ENCODE results near the gene HES1. TPM values are rescaled to one million over a fixed set of nuclear protein-coding genes. Genes with fewer than 3 reads are reported as not detected.

The HES1 gene
- total and polyA plus RNA-seq, 4 donors = 5.3 to 12.5 (median 9.0) TPM

- Histone ChIP-seq H3K9me3 (ENCODE audit: control insufficient read depth in 4 of 4, low read length in 3 of 4) (no peaks in the 10 kb centered on the region), H3K4me3 (ENCODE audit: low read depth in 1 of 3, low read length in 3 of 3) (no peak overlapping the region), H3K36me3 (ENCODE audit: control insufficient read depth in 4 of 4, insufficient read depth in 3 of 4, low read depth in 1 of 4, low read length in 3 of 4) (no peaks in the 10 kb centered on the region), H3K9ac (ENCODE audit: low read depth in 1 of 2, low read length in 2 of 2) (peak overlapping the region in 1 of 2 donors; percentile 17), H3K27ac (ENCODE audit: low read depth in 1 of 2, low read length in 2 of 2) (no peak overlapping the region), H3K27me3 (ENCODE audit: control insufficient read depth in 4 of 4, insufficient read depth in 4 of 4, low read length in 3 of 4) (no peaks in the 10 kb centered on the region), H3K4me1 (ENCODE audit: control insufficient read depth in 4 of 4, insufficient read depth in 4 of 4, low read length in 3 of 4) (peaks cover 0 to 15% (median 4%) of the 10 kb centered on the region in 4 donors)
- TF ChIP-seq SP1 (IDR thresholded peaks at IDR 0.05) (no peak), ZBTB33 (IDR thresholded peaks at IDR 0.05) (no peak), RXRA (IDR thresholded peaks at IDR 0.05) (no peak), YY1 (IDR thresholded peaks at IDR 0.05) (no peak), TAF1 (conservative IDR thresholded peaks at IDR 0.05) (no peak), CTCF (IDR thresholded peaks at IDR 0.05; ENCODE audit: low read depth, low read length, missing input control) (no peak), REST (IDR thresholded peaks at IDR 0.05) (no peak), HNF4G (IDR thresholded peaks at IDR 0.05) (no peak), EGR1 (IDR thresholded peaks at IDR 0.05; ENCODE audit: low read depth in 2 of 2) (no peak), ATF3 (IDR thresholded peaks at IDR 0.05) (no peak), RAD21 (IDR thresholded peaks at IDR 0.05) (no peak), FOXA2 (IDR thresholded peaks at IDR 0.05) (no peak), MAX (IDR thresholded peaks at IDR 0.05) (no peak), JUND (IDR thresholded peaks at IDR 0.05) (no peak)
- DNase-seq (ENCODE audit: low spot score) = no peak
- 62% methylated on average over 5 of the region's 5 CpGs for WGBS
Measured at GRCh38 chr3:194167480-194168282, 31.7 kb downstream of the HES1 start.

- 88% methylated on average over 3 of the region's 3 CpGs for WGBS
- Histone ChIP-seq H3K27me3 (ENCODE audit: control insufficient read depth in 4 of 4, insufficient read depth in 4 of 4, low read length in 3 of 4) (no peaks in the 10 kb centered on the region), H3K9ac (ENCODE audit: low read depth in 1 of 2, low read length in 2 of 2) (peak overlapping the region in 1 of 2 donors; percentile 66), H3K9me3 (ENCODE audit: control insufficient read depth in 4 of 4, low read length in 3 of 4) (no peaks in the 10 kb centered on the region), H3K27ac (ENCODE audit: low read depth in 1 of 2, low read length in 2 of 2) (peak overlapping the region in 1 of 2 donors; percentile 48), H3K36me3 (ENCODE audit: control insufficient read depth in 4 of 4, insufficient read depth in 3 of 4, low read depth in 1 of 4, low read length in 3 of 4) (no peaks in the 10 kb centered on the region), H3K4me3 (ENCODE audit: low read depth in 1 of 3, low read length in 3 of 3) (no peak overlapping the region), H3K4me1 (ENCODE audit: control insufficient read depth in 4 of 4, insufficient read depth in 4 of 4, low read length in 3 of 4) (peaks cover 0 to 15% (median 4%) of the 10 kb centered on the region in 4 donors)
- DNase-seq (ENCODE audit: low spot score) = no peak
- no peak for TF ChIP-seq MAX (IDR thresholded peaks at IDR 0.05)
- TF ChIP-seq GABPA (IDR thresholded peaks at IDR 0.05 in 1 of 2, conservative IDR thresholded peaks at IDR 0.05 in 1 of 2) = no peak
- TF ChIP-seq RAD21 (IDR thresholded peaks at IDR 0.05) = no peak
- TF ChIP-seq REST (IDR thresholded peaks at IDR 0.05) = no peak
- TF ChIP-seq CTCF (IDR thresholded peaks at IDR 0.05; ENCODE audit: low read depth, low read length, missing input control) = no peak
- TF ChIP-seq RXRA (IDR thresholded peaks at IDR 0.05) = no peak
- TF ChIP-seq HNF4A (conservative IDR thresholded peaks at IDR 0.05) = no peak
Measured at GRCh38 chr3:194168994-194169393, 33.0 kb downstream of the HES1 start.
